OCI-LY1 (cell line): Measurements from ENCODE around the gene MPP3.

ENCODE experiments used
- H2AFZ ChIP-seq: fragments of 200-600 bp; sonication (generic), shearing (Covaris generic); 2 replicates; pipeline ENCODE4 v1.6.0; 2014; ENCODE audit warnings: antibody characterized with exemption, mild to moderate bottlenecking, low read length
- H3F3A ChIP-seq: fragments of 200-600 bp; sonication (generic), shearing (Covaris generic); 2 replicates; pipeline ENCODE4 v1.6.0; 2014; ENCODE audit warnings: mild to moderate bottlenecking, antibody characterized with exemption, low read length, moderate library complexity; ENCODE audit not compliant: insufficient read depth
- H3K27ac ChIP-seq: fragments of 200-600 bp; sonication (generic); 2 replicates; pipeline ENCODE4 v1.5.1; 2014; ENCODE audit warnings: low read length, mixed run types, mild to moderate bottlenecking, low read depth; ENCODE audit not compliant: poor library complexity, severe bottlenecking
- H3K27me3 ChIP-seq: fragments of 200-600 bp; sonication (generic); 2 replicates; pipeline ENCODE4 v1.6.0; 2014; ENCODE audit warnings: antibody characterized with exemption, mild to moderate bottlenecking, low read length, moderate library complexity; ENCODE audit not compliant: insufficient read depth
- H3K36me3 ChIP-seq: fragments of 200-600 bp; sonication (generic); 2 replicates; pipeline ENCODE4 v1.6.1; 2014; ENCODE audit warnings: mild to moderate bottlenecking, antibody characterized with exemption, low read length, moderate library complexity, mixed read lengths; ENCODE audit not compliant: insufficient read depth
- H3K4me1 ChIP-seq: fragments of 200-600 bp; sonication (generic); 2 replicates; pipeline ENCODE4 v1.5.1; 2014; ENCODE audit warnings: mild to moderate bottlenecking, low read length, moderate library complexity; ENCODE audit not compliant: insufficient read depth, severe bottlenecking
- H3K4me2 ChIP-seq: fragments of 200-600 bp; sonication (generic), shearing (Covaris generic); 2 replicates; pipeline ENCODE4 v1.6.1; 2014; ENCODE audit warnings: low read length
- H3K4me3 ChIP-seq: fragments of 200-600 bp; sonication (generic); 2 replicates; pipeline ENCODE4 v1.5.1; 2014; ENCODE audit warnings: low read length, low read depth, mild to moderate bottlenecking, mixed read lengths; ENCODE audit not compliant: poor library complexity, severe bottlenecking
- H3K79me2 ChIP-seq: fragments of 200-600 bp; shearing (Covaris generic); 2 replicates; pipeline ENCODE4 v1.6.1; 2016; ENCODE audit warnings: mixed run types, low read length, mixed read lengths; ENCODE audit not compliant: insufficient read depth
- H3K9ac ChIP-seq: fragments of 200-600 bp; sonication (generic), shearing (Covaris generic); 2 replicates; pipeline ENCODE4 v1.6.1; 2014; ENCODE audit warnings: mild to moderate bottlenecking, low read length, mixed read lengths
- H3K9me2 ChIP-seq: fragments of 200-600 bp; sonication (generic), shearing (Covaris generic); 2 replicates; pipeline ENCODE4 v1.6.1; 2014; ENCODE audit warnings: low read depth, mild to moderate bottlenecking, low read length, mixed read lengths
- H3K9me3 ChIP-seq: fragments of 200-600 bp; shearing (Covaris generic); 2 replicates; pipeline ENCODE4 v1.6.1; 2014; ENCODE audit warnings: low read length, mixed read lengths
- H4K20me1 ChIP-seq: fragments of 200-600 bp; sonication (generic), shearing (Covaris generic); 2 replicates; pipeline ENCODE4 v1.6.0; 2016; ENCODE audit warnings: mild to moderate bottlenecking, low read length; ENCODE audit not compliant: insufficient read depth
- CTCF ChIP-seq: fragments of 200-600 bp; sonication (generic), shearing (Covaris generic); IDR thresholded peaks from 2 replicates; pipeline ENCODE4 v1.5.1; 2017; ENCODE audit warnings: mild to moderate bottlenecking, antibody characterized with exemption, low read length, moderate library complexity, mixed read lengths
- EZH2 ChIP-seq: fragments of 200-600 bp; sonication (generic), shearing (Covaris generic); IDR thresholded peaks from 2 replicates; pipeline ENCODE4 v1.8.0; 2017; ENCODE audit warnings: borderline replicate concordance, mixed run types, mild to moderate bottlenecking, antibody characterized with exemption, low read length, moderate library complexity, mixed read lengths

MPP3 gene

GRCh38 chr17:43791589-43791988 lies 41.4 kb downstream of the MPP3 start:
- Histone ChIP-seq H3K79me2 (no peaks in the 10 kb centered on the region), H3K27me3 (peaks cover 6% of the 10 kb centered on the region; the same call in 1 of the 2 replicates), H3K4me2 (no peak overlapping the region), H3K4me3 (no peak overlapping the region), H3K36me3 (no peaks in the 10 kb centered on the region), H3F3A (no peaks in the 10 kb centered on the region), H3K27ac (no peak overlapping the region), H4K20me1 (no peaks in the 10 kb centered on the region), H3K9me2 (no peaks in the 10 kb centered on the region), H3K4me1 (no peaks in the 10 kb centered on the region), H3K9me3 (no peaks in the 10 kb centered on the region), H3K9ac (no peak overlapping the region), H2AFZ (no peak overlapping the region)
- TF ChIP-seq EZH2 (no peak), CTCF (no peak)

DNA sequence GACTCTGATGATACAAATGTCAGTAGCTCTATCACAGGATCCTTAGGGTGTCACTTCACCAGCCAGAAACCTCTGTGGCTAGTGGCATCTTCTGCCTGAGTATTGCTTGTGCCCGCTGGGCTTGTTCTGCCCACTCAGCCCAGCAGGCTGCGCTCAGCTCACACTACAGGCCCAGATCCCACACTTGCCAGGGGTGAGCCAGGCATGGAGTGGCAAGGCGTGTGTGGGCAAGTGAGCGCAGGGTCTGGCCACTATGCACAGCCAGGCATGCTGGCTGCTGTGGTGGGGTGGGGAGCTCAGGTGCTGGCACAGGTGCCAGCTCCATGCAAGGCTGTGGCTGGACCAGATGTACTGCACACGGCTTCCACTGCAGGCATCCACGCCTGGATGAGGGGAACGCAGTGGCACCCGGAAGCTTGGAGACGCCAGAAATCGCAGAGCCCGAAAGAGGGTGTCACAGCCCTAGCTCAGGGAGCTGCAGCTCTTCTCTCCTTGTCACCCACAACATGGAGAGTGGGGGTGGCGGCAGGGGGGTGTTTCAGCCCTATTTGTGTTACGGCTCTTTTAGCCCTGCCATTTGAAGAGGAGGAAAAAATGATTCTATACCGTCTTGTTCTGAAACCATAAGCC lies 42.5 kb downstream of the MPP3 start:
- no peak overlapping the region for H2AFZ ChIP-seq
- H3K79me2 ChIP-seq, result no peaks in the 10 kb centered on the region
- no peak for TF ChIP-seq EZH2
- peak; percentile 20; the same call in 1 of the 2 replicates for TF ChIP-seq CTCF
- H3K4me3 ChIP-seq, result no peak overlapping the region
- no peak overlapping the region for H3K4me2 ChIP-seq
- no peak overlapping the region for H3K27ac ChIP-seq
- no peaks in the 10 kb centered on the region for H3K36me3 ChIP-seq
- H4K20me1 ChIP-seq, result no peaks in the 10 kb centered on the region
- peaks cover 6% of the 10 kb centered on the region; the same call in 1 of the 2 replicates for H3K27me3 ChIP-seq
- H3K9me3 ChIP-seq, result no peaks in the 10 kb centered on the region
- no peak overlapping the region for H3K9ac ChIP-seq
- H3K9me2 ChIP-seq, result no peaks in the 10 kb centered on the region
- no peaks in the 10 kb centered on the region for H3K4me1 ChIP-seq
- no peaks in the 10 kb centered on the region for H3F3A ChIP-seq

- no peaks in the 10 kb centered on the region for H3K9me2 ChIP-seq
- no peaks in the 10 kb centered on the region for H3K4me1 ChIP-seq
- no peak overlapping the region for H3K9ac ChIP-seq
- H3K36me3 ChIP-seq, result no peaks in the 10 kb centered on the region
- no peaks in the 10 kb centered on the region for H3K79me2 ChIP-seq
- no peak overlapping the region for H3K4me2 ChIP-seq
- H3K9me3 ChIP-seq, result no peaks in the 10 kb centered on the region
- H2AFZ ChIP-seq, result no peak overlapping the region
- no peaks in the 10 kb centered on the region for H4K20me1 ChIP-seq
- peaks cover 6% of the 10 kb centered on the region; the same call in 1 of the 2 replicates for H3K27me3 ChIP-seq
- no peak for TF ChIP-seq CTCF
- no peak for TF ChIP-seq EZH2
- no peak overlapping the region for H3K4me3 ChIP-seq
- no peak overlapping the region for H3K27ac ChIP-seq
- H3F3A ChIP-seq, result no peaks in the 10 kb centered on the region
Observed at GRCh38 chr17:43789482-43789881, 43.5 kb downstream of the MPP3 start.
